H9 (cell line): ENCODE data around the gene CALCOCO1. TPM values are rescaled to one million over a fixed set of nuclear protein-coding genes. Genes with fewer than 3 reads are reported as not detected.

Source experiments
- DNase-seq: peaks from one replicate; pipeline ENCODE4 v3.0.0-alpha.2; 2017
- H2AFZ ChIP-seq: one replicate; pipeline ENCODE4 v1.6.1; 2013; ENCODE audit warnings: mild to moderate bottlenecking, low read length, control low read depth, moderate library complexity
- H2AK5ac ChIP-seq: 2 replicates; pipeline ENCODE4 v1.6.1; 2013; ENCODE audit warnings: low read length, control low read depth, mixed read lengths; ENCODE audit not compliant: insufficient read length
- H2BK120ac ChIP-seq: one replicate; pipeline ENCODE4 v1.6.1; 2013; ENCODE audit warnings: low read depth, mild to moderate bottlenecking, low read length, control low read depth, inconsistent platforms; ENCODE audit not compliant: poor library complexity, severe bottlenecking
- H2BK12ac ChIP-seq: 2 replicates; pipeline ENCODE4 v1.6.1; 2013; ENCODE audit warnings: low read length, control low read depth, mixed read lengths, low read depth; ENCODE audit not compliant: insufficient read length
- H2BK15ac ChIP-seq: 2 replicates; pipeline ENCODE4 v1.6.1; 2013; ENCODE audit warnings: low read depth, low read length, control low read depth
- H2BK20ac ChIP-seq: one replicate; pipeline ENCODE4 v1.6.1; 2013; ENCODE audit warnings: low read depth, mild to moderate bottlenecking, low read length, control low read depth, inconsistent platforms; ENCODE audit not compliant: poor library complexity, severe bottlenecking
- H2BK5ac ChIP-seq: 2 replicates; pipeline ENCODE4 v1.6.1; 2013; ENCODE audit warnings: low read length, control low read depth, mixed read lengths; ENCODE audit not compliant: insufficient read length
- H3K14ac ChIP-seq: 2 replicates; pipeline ENCODE4 v1.6.1; 2013; ENCODE audit warnings: low read length, control low read depth; ENCODE audit not compliant: insufficient read depth
- H3K18ac ChIP-seq: 2 replicates; pipeline ENCODE4 v1.6.1; 2013; ENCODE audit warnings: low read depth, mild to moderate bottlenecking, mixed read lengths, low read length, control low read depth; ENCODE audit not compliant: insufficient read length
- H3K23ac ChIP-seq: 2 replicates; pipeline ENCODE4 v1.6.1; 2013; ENCODE audit warnings: low read length, control low read depth, mixed read lengths, low read depth; ENCODE audit not compliant: insufficient read length
- H3K23me2 ChIP-seq: 2 replicates; pipeline ENCODE4 v1.6.1; 2013; ENCODE audit warnings: low read depth, mild to moderate bottlenecking, mixed read lengths, low read length, control low read depth; ENCODE audit not compliant: insufficient read length, poor library complexity, severe bottlenecking
- H3K27ac ChIP-seq: 2 replicates; pipeline ENCODE4 v1.5.1; 2013; ENCODE audit warnings: low read length, control low read depth, mixed read lengths, low read depth; ENCODE audit not compliant: insufficient read length
- H3K27me3 ChIP-seq: 2 replicates; pipeline ENCODE4 v1.6.1; 2013; ENCODE audit warnings: low read length, control low read depth, inconsistent platforms; ENCODE audit not compliant: insufficient read depth
- H3K4ac ChIP-seq: 2 replicates; pipeline ENCODE4 v1.6.1; 2013; ENCODE audit warnings: low read depth, mild to moderate bottlenecking, control low read depth, inconsistent platforms, low read length, moderate library complexity
- H3K4me1 ChIP-seq: 2 replicates; pipeline ENCODE4 v1.6.1; 2013; ENCODE audit warnings: low read length, control low read depth, inconsistent platforms; ENCODE audit not compliant: insufficient read depth
- H3K4me2 ChIP-seq: 2 replicates; pipeline ENCODE4 v1.6.1; 2013; ENCODE audit warnings: low read length, control low read depth, mixed read lengths; ENCODE audit not compliant: insufficient read length, insufficient read depth
- H3K56ac ChIP-seq: 2 replicates; pipeline ENCODE4 v1.6.1; 2013; ENCODE audit warnings: low read depth, mild to moderate bottlenecking, mixed read lengths, low read length, control low read depth; ENCODE audit not compliant: insufficient read length
- H3K79me1 ChIP-seq: 2 replicates; pipeline ENCODE4 v1.6.1; 2013; ENCODE audit warnings: low read depth, mild to moderate bottlenecking, moderate library complexity, low read length, control low read depth, inconsistent platforms; ENCODE audit not compliant: insufficient read depth, poor library complexity, severe bottlenecking
- H3K79me2 ChIP-seq: 2 replicates; pipeline ENCODE4 v1.6.1; 2013; ENCODE audit warnings: low read length, control low read depth, inconsistent platforms; ENCODE audit not compliant: insufficient read depth
- H3K9ac ChIP-seq: 2 replicates; pipeline ENCODE4 v1.6.1; 2013; ENCODE audit warnings: low read length, control low read depth, mixed read lengths; ENCODE audit not compliant: insufficient read length; ENCODE audit errors: extremely low read depth
- H3K9me3 ChIP-seq: one replicate; pipeline ENCODE4 v1.6.1; 2013; ENCODE audit warnings: low read depth, low read length, inconsistent platforms; ENCODE audit not compliant: control insufficient read depth
- H3T11ph ChIP-seq: one replicate; pipeline ENCODE4 v1.6.1; 2013; ENCODE audit warnings: mild to moderate bottlenecking, low read length, control low read depth, inconsistent platforms
- H4K20me1 ChIP-seq: one replicate; pipeline ENCODE4 v1.6.1; 2013; ENCODE audit not compliant: control insufficient read depth, insufficient read length, insufficient read depth
- H4K5ac ChIP-seq: 2 replicates; pipeline ENCODE4 v1.6.1; 2013; ENCODE audit warnings: low read depth, mild to moderate bottlenecking, mixed read lengths, low read length, control low read depth; ENCODE audit not compliant: insufficient read length
- H4K8ac ChIP-seq: replicated peaks from 2 replicates; pipeline ENCODE4 v1.6.1; 2013; ENCODE audit warnings: low read length, control low read depth, mixed read lengths, low read depth; ENCODE audit not compliant: insufficient read length
- H4K91ac ChIP-seq: 2 replicates; pipeline ENCODE4 v1.6.1; 2013; ENCODE audit warnings: low read depth, mild to moderate bottlenecking, moderate library complexity, mixed read lengths, low read length, control low read depth; ENCODE audit not compliant: insufficient read length
- H3K27ac Mint-ChIP-seq, 3 experiments: 2 replicates in 2 of 3; 3 replicates in 1 of 3; pipeline ENCODE4 v1.8.0; 2020 to 2021; ENCODE audit warnings: mixed read lengths in 3 of 3, mild to moderate bottlenecking in 1 of 3, moderate library complexity in 1 of 3
- H3K27me3 Mint-ChIP-seq: 2 replicates; pipeline ENCODE4 v1.8.0; 2021; ENCODE audit warnings: low read depth, mild to moderate bottlenecking, moderate library complexity, mixed read lengths
- H3K36me3 Mint-ChIP-seq, 3 experiments: 2 replicates in 2 of 3; 3 replicates in 1 of 3; pipeline ENCODE4 v1.8.0; 2020 to 2021; ENCODE audit warnings: low read depth in 3 of 3, mixed read lengths in 3 of 3; ENCODE audit not compliant: insufficient read depth in 1 of 3
- H3K4me1 Mint-ChIP-seq, 2 experiments: 2 replicates each; pipeline ENCODE4 v1.8.0; 2020; ENCODE audit warnings: mixed read lengths in 2 of 2
- H3K4me3 Mint-ChIP-seq, 2 experiments: 2 replicates in 1 of 2; 3 replicates in 1 of 2; pipeline ENCODE4 v1.8.0; 2020 to 2021; ENCODE audit warnings: mild to moderate bottlenecking in 2 of 2, mixed read lengths in 2 of 2, moderate library complexity in 1 of 2
- H3K9me3 Mint-ChIP-seq, 2 experiments: 2 replicates in 1 of 2; 3 replicates in 1 of 2; pipeline ENCODE4 v1.8.0; 2020; ENCODE audit warnings: mild to moderate bottlenecking in 2 of 2, mixed read lengths in 2 of 2, moderate library complexity in 1 of 2
- WGBS: extraction: QIAGEN DNeasy Blood & Tissue Kit; methylation state at CpG from one replicate; pipeline ENCODE4 v1.1.7; 2013; ENCODE audit warnings: missing lambda C conversion rate, low lambda C conversion rate, mixed read lengths; ENCODE audit not compliant: insufficient read length; ENCODE audit errors: extremely low coverage; 5-methylcytosine and 5-hydroxymethylcytosine counted together
- total RNA-seq: library from RNA; stranded (reverse); gene quantifications from 2 replicates; pipeline ENCODE4 v1.2.1, GENCODE V29; 2021
- TF ChIP-seq, protein P1 (sequence below): fragments of 200-600 bp; sonication (generic); conservative IDR thresholded peaks from 3 replicates; pipeline ENCODE4 v1.8.0; 2021; ENCODE audit warnings: antibody characterized with exemption, mild to moderate bottlenecking

The CALCOCO1 gene
- total RNA-seq, 1 experiment from 2014 or later: 22.3 TPM

GRCh38 chr12:53766881-53767280 is 39.6 kb upstream of the CALCOCO1 start:
- H4K20me1 ChIP-seq: no peaks in the 10 kb centered on the region
- H2BK15ac ChIP-seq: no peak overlapping the region
- no peak overlapping the region for H3K27ac ChIP-seq
- no peak overlapping the region for H3K56ac ChIP-seq
- H3T11ph ChIP-seq: no peak overlapping the region
- H2BK120ac ChIP-seq: no peak overlapping the region
- H2AK5ac ChIP-seq: no peak overlapping the region
- H4K5ac ChIP-seq: no peak overlapping the region
- no CpG with 5 or more reads among the region's 3 CpGs for WGBS
- no peaks in the 10 kb centered on the region; the same call in 1 of the 2 replicates for H3K27me3 ChIP-seq
- Mint-ChIP-seq H3K4me3 (no peak overlapping the region), H3K27ac (no peak overlapping the region), H3K9me3 (no peaks in the 10 kb centered on the region), H3K27me3 (peaks cover 83% of the 10 kb centered on the region), H3K4me1 (no peaks in the 10 kb centered on the region), H3K36me3 (no peaks in the 10 kb centered on the region)
- TF ChIP-seq, protein P1, sequence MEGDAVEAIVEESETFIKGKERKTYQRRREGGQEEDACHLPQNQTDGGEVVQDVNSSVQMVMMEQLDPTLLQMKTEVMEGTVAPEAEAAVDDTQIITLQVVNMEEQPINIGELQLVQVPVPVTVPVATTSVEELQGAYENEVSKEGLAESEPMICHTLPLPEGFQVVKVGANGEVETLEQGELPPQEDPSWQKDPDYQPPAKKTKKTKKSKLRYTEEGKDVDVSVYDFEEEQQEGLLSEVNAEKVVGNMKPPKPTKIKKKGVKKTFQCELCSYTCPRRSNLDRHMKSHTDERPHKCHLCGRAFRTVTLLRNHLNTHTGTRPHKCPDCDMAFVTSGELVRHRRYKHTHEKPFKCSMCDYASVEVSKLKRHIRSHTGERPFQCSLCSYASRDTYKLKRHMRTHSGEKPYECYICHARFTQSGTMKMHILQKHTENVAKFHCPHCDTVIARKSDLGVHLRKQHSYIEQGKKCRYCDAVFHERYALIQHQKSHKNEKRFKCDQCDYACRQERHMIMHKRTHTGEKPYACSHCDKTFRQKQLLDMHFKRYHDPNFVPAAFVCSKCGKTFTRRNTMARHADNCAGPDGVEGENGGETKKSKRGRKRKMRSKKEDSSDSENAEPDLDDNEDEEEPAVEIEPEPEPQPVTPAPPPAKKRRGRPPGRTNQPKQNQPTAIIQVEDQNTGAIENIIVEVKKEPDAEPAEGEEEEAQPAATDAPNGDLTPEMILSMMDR: no peak
- H3K9ac ChIP-seq: no peak overlapping the region
- no peaks in the 10 kb centered on the region for H3K4me1 ChIP-seq
- H2BK20ac ChIP-seq: no peak overlapping the region
- H3K4ac ChIP-seq: no peak overlapping the region
- H3K14ac ChIP-seq: no peak overlapping the region
- no peaks in the 10 kb centered on the region for H3K23me2 ChIP-seq
- H4K91ac ChIP-seq: no peak overlapping the region
- no peaks in the 10 kb centered on the region for H3K79me1 ChIP-seq
- H2AFZ ChIP-seq: no peak overlapping the region
- no peak overlapping the region for H3K23ac ChIP-seq
- DNase-seq: no peak
- H3K79me2 ChIP-seq: no peaks in the 10 kb centered on the region; the same call in 1 of the 2 replicates
- no peak overlapping the region for H3K18ac ChIP-seq
- H2BK12ac ChIP-seq: no peak overlapping the region
- no peak overlapping the region for H4K8ac ChIP-seq
- no peak overlapping the region for H3K4me2 ChIP-seq
- H2BK5ac ChIP-seq: no peak overlapping the region
- H3K9me3 ChIP-seq: no peaks in the 10 kb centered on the region
